Tibial artery (tissue), 4 donors: Measurements from ENCODE around the gene HRH1.

Experiments used
- DNase-seq, 2 donors: peaks; one replicate each; pipeline ENCODE4 v3.0.0-alpha.2; 2019
- H3K27ac ChIP-seq, 2 donors: fragments of 200-600 bp; sonication (generic) in 1 of 2; 1 replicate in 1 of 2; 2 replicates in 1 of 2; pipeline ENCODE4 v1.5.1; 2018 to 2019; ENCODE audit warnings: mild to moderate bottlenecking in 1 of 2
- H3K27me3 ChIP-seq, 2 donors: fragments of 200-600 bp; sonication (generic) in 1 of 2; one replicate each; pipeline versions ENCODE4 v1.5.1 to v1.6.0; 2016 to 2019
- H3K36me3 ChIP-seq, 3 donors: fragments of 200-600 bp; sonication (generic) in 2 of 3; one replicate each; pipeline ENCODE4 v1.5.1; 2016 to 2019; ENCODE audit warnings: mild to moderate bottlenecking in 2 of 3
- H3K4me1 ChIP-seq, 4 donors: fragments of 200-600 bp; sonication (generic) in 2 of 4; 1 replicate in 3 of 4; 2 replicates in 1 of 4; pipeline ENCODE4 v1.5.1; 2016 to 2019
- H3K4me3 ChIP-seq, 2 donors: fragments of 200-600 bp; sonication (generic) in 1 of 2; 1 replicate in 1 of 2; 2 replicates in 1 of 2; pipeline ENCODE4 v1.5.1; 2018 to 2019; ENCODE audit warnings: mild to moderate bottlenecking in 2 of 2
- H3K9me3 ChIP-seq, 3 donors: fragments of 200-600 bp; sonication (generic) in 1 of 3; one replicate each; pipeline ENCODE4 v1.5.1; 2016 to 2019
- intact Hi-C: fragments of 100-400 bp; cut with DNase I; formaldehyde crosslinking; loops from one replicate; pipeline ENCODE4 v1.15.0; 2023; ENCODE audit warnings: low total_unique reads
- TF ChIP-seq, protein P1 (sequence below), 2 experiments: fragments of 200-600 bp in 1 of 2; fragments of 450-650 bp in 1 of 2; IDR thresholded peaks; one replicate each; pipeline ENCODE4 v1.5.1; 2017 to 2019; ENCODE audit warnings: antibody characterized with exemption in 2 of 2, mild to moderate bottlenecking in 1 of 2, moderate library complexity in 1 of 2

Gene HRH1

DNA sequence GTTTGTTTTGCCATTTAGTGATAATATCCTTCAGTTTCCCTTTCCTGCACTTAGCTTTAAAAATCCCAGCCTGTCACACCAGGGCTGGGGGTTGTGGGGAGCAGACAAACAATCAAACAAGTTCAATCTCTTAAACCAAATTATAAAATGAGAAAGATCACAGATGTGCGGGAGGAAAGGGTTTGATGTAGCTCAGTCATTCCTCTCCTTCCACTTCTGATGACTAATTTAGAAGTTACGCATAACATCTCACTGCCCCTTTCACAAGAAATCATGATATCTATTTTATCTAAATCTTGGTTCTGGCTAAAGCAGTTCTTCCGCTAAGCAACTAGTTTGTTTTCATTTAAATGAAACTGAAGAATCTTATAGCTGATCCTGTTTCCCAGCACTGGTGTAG is 83.8 kb downstream of the HRH1 start:
- Histone ChIP-seq H3K27me3 (no peaks in the 10 kb centered on the region), H3K27ac (no peak overlapping the region), H3K36me3 (no peaks in the 10 kb centered on the region), H3K4me1 (peaks cover 0 to 8% (median 0%) of the 10 kb centered on the region in 4 donors), H3K9me3 (peaks cover 0 to 7% (median 0%) of the 10 kb centered on the region in 3 donors), H3K4me3 (no peak overlapping the region)
- DNase-seq: no peak
- TF ChIP-seq, protein P1, sequence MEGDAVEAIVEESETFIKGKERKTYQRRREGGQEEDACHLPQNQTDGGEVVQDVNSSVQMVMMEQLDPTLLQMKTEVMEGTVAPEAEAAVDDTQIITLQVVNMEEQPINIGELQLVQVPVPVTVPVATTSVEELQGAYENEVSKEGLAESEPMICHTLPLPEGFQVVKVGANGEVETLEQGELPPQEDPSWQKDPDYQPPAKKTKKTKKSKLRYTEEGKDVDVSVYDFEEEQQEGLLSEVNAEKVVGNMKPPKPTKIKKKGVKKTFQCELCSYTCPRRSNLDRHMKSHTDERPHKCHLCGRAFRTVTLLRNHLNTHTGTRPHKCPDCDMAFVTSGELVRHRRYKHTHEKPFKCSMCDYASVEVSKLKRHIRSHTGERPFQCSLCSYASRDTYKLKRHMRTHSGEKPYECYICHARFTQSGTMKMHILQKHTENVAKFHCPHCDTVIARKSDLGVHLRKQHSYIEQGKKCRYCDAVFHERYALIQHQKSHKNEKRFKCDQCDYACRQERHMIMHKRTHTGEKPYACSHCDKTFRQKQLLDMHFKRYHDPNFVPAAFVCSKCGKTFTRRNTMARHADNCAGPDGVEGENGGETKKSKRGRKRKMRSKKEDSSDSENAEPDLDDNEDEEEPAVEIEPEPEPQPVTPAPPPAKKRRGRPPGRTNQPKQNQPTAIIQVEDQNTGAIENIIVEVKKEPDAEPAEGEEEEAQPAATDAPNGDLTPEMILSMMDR (IDR thresholded peaks at IDR 0.05): no peak
- intact Hi-C loops: no loop called here

DNA sequence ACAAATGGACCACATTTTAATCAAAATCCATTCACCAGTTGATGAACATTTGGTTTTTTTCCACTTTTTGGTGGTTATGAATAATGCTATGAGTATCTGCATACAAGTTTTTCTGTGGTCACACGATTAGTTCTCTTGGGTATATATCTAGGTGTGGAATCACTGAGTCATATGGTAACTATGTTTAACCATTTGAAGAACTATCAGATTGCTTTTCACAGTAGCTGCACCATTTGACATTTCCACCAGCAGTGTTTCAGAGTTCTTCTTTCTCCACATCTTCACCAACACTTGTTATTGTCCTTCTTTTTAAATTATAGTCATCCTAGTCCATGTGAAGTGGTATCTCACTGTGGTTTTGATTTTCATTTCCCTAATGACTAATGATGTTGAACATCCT is 84.6 kb downstream of the HRH1 start:
- TF ChIP-seq, protein P1 (IDR thresholded peaks at IDR 0.05): no peak
- intact Hi-C loops: no loop called here

DNA sequence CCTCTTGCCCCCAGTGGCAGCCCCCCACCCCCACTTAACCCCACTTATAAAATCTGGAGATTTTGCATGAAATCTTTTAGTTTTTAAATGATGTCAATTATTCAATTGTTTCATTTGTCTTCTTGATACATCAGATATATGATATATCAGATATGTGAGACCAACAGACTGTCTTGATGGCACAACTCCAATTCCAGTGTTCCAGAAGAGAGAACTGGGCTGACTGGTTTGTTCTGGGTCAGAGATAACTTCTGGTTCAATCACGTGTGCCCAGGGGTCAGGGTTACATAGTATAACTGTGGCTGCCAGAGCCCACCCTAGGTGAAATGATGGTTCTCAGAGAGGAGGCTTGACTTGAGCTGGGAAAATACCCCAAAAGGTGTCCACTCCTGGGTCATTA is 85.5 kb downstream of the HRH1 start:
- intact Hi-C loops: loop anchor here (2.0 kb wide), 1 partner anchor 87 kb away; no protein-coding TSS in a partner anchor
- H3K27ac ChIP-seq: no peak overlapping the region

More for the DNA sequence above, 84.6 kb downstream of the HRH1 start:
- no peaks in the 10 kb centered on the region for H3K36me3 ChIP-seq
- H3K27ac ChIP-seq: no peak overlapping the region
- no peaks in the 10 kb centered on the region for H3K27me3 ChIP-seq
- no peak overlapping the region for H3K4me3 ChIP-seq
- H3K4me1 ChIP-seq: peaks cover 0 to 8% (median 0%) of the 10 kb centered on the region in 4 donors
- DNase-seq: no peak
- peaks cover 0 to 7% (median 0%) of the 10 kb centered on the region in 3 donors for H3K9me3 ChIP-seq

DNA sequence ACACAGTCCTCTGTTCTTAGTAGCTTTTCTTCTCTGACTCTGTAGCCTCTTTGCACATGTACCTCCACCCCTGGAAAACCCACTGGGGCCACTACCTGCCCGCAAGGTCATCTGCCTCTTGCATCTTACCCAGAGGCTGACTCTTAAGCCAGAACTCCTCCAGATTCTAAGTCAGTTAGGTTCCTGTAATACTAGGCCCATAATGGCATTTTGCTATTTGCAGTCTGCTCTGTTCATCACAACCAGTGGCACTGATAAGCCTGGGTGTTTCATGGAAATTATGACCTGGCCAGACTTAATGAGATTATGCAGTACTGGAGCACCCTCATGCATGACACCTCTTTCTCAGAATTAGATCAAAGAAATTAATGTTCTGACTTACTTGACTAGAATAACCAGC is 86.2 kb downstream of the HRH1 start:
- peaks cover 0 to 7% (median 0%) of the 10 kb centered on the region in 3 donors for H3K9me3 ChIP-seq

More for the DNA sequence above, 85.5 kb downstream of the HRH1 start:
- TF ChIP-seq, protein P1 (IDR thresholded peaks at IDR 0.05): no peak
- Histone ChIP-seq H3K4me1 (peaks cover 0 to 8% (median 0%) of the 10 kb centered on the region in 4 donors), H3K4me3 (no peak overlapping the region), H3K9me3 (peaks cover 0 to 7% (median 0%) of the 10 kb centered on the region in 3 donors), H3K36me3 (no peaks in the 10 kb centered on the region), H3K27me3 (no peaks in the 10 kb centered on the region)
- DNase-seq: no peak

DNA sequence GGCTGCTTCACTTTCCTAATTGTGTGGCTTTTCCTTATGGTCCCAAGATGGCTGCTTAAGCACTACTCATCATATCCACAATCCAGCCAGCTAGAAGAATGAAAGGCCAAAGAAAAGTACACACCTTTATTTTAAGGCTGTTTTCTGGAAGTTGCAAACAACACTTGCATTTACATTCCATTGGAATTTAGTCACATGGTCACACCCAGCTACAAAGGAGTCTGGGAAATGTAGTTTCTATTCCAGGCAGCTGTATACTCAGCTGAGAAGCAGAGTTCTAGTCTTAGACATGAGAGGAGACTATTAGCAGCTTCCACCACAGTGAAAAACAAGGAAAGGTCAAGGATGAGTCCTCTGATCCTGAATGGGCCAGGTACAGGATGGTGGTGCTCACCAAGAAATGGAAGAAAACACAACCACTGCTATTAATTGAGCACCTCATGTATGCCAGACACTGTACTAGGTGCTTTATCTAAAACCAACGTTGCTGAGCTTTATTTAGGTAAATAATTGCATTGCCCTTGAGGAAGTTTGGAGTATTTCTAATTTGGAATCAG is 89.9 kb downstream of the HRH1 start:
- TF ChIP-seq, protein P1 (IDR thresholded peaks at IDR 0.05): no peak
- no peak overlapping the region for H3K27ac ChIP-seq
- H3K9me3 ChIP-seq: peaks cover 0 to under 1% (median 0%) of the 10 kb centered on the region in 3 donors
- H3K36me3 ChIP-seq: no peaks in the 10 kb centered on the region
- peaks cover 0 to 12% (median 0%) of the 10 kb centered on the region in 4 donors for H3K4me1 ChIP-seq
- no peaks in the 10 kb centered on the region for H3K27me3 ChIP-seq
- no peak overlapping the region for H3K4me3 ChIP-seq
- DNase-seq: no peak
- intact Hi-C loops: no loop called here

More for the DNA sequence above, 86.2 kb downstream of the HRH1 start:
- intact Hi-C loops: loop anchor here (2.0 kb wide), 1 partner anchor 86 kb away; no protein-coding TSS in a partner anchor
- TF ChIP-seq, protein P1 (IDR thresholded peaks at IDR 0.05): no peak
- DNase-seq: no peak
- Histone ChIP-seq H3K4me1 (peaks cover 0 to 8% (median 0%) of the 10 kb centered on the region in 4 donors), H3K27ac (no peak overlapping the region), H3K27me3 (no peaks in the 10 kb centered on the region), H3K36me3 (no peaks in the 10 kb centered on the region), H3K4me3 (no peak overlapping the region)
